ENCODE measurements around the gene NKTR. TPM values are rescaled to one million over a fixed set of nuclear protein-coding genes. Genes with fewer than 3 reads are reported as not detected.

NKTR gene
- total RNA-seq, 4 donors from 2014 or later, result 47.7 to 328 (median 66.8) TPM

DNA sequence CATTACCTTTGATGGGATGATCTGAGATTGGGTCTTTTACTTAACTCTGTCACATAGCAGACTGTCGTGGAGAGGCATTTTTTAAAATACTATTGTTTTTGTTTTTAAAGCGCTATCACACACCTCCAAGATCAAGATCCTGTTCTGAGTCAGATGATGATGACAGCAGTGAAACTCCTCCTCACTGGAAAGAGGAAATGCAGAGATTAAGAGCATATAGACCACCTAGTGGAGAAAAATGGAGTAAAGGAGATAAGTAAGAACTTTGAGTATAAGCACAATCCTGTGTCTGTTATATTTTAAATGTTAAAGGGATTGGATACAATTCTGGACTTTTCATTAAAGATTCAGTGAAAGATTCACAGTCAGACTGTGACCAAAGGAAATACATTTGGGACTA is 34.6 kb downstream of the NKTR start:
- no peaks in the 10 kb centered on the region for H3K9me3 ChIP-seq
- TF ChIP-seq POLR2AphosphoS5 (IDR thresholded peaks at IDR 0.05) (no peak), EP300 (IDR thresholded peaks at IDR 0.05) (no peak), POLR2A (IDR thresholded peaks at IDR 0.05) (no peak)
- TF ChIP-seq, protein P1, sequence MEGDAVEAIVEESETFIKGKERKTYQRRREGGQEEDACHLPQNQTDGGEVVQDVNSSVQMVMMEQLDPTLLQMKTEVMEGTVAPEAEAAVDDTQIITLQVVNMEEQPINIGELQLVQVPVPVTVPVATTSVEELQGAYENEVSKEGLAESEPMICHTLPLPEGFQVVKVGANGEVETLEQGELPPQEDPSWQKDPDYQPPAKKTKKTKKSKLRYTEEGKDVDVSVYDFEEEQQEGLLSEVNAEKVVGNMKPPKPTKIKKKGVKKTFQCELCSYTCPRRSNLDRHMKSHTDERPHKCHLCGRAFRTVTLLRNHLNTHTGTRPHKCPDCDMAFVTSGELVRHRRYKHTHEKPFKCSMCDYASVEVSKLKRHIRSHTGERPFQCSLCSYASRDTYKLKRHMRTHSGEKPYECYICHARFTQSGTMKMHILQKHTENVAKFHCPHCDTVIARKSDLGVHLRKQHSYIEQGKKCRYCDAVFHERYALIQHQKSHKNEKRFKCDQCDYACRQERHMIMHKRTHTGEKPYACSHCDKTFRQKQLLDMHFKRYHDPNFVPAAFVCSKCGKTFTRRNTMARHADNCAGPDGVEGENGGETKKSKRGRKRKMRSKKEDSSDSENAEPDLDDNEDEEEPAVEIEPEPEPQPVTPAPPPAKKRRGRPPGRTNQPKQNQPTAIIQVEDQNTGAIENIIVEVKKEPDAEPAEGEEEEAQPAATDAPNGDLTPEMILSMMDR (IDR thresholded peaks at IDR 0.05), result no peak
- H3K27me3 ChIP-seq, result no peaks in the 10 kb centered on the region
- H3K36me3 ChIP-seq, result peaks cover 97% of the 10 kb centered on the region
- 84% methylated on average over 2 of the region's 2 CpGs for WGBS
- DNase-seq (ENCODE audit: low spot score in 2 of 2), result no peak
- H3K4me1 ChIP-seq, result no peaks in the 10 kb centered on the region
- H3K27ac ChIP-seq, result no peak overlapping the region
- no peak overlapping the region for H3K4me3 ChIP-seq

DNA sequence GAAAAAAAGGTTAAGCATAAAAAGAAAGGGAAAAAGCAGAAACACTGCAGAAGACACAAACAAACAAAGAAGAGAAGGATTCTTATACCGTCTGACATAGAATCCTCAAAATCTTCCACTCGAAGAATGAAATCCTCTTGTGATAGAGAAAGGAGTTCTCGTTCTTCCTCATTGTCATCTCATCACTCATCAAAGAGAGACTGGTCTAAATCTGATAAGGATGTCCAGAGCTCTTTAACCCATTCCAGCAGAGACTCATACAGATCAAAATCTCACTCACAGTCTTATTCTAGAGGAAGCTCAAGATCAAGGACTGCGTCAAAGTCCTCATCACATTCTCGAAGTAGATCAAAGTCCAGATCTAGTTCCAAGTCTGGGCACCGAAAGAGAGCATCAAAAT is 36.5 kb downstream of the NKTR start:
- TF ChIP-seq EP300 (IDR thresholded peaks at IDR 0.05) (no peak), POLR2AphosphoS5 (IDR thresholded peaks at IDR 0.05) (no peak), POLR2A (IDR thresholded peaks at IDR 0.05) (no peak)
- TF ChIP-seq, protein P1 (IDR thresholded peaks at IDR 0.05), result no peak
- Histone ChIP-seq H3K36me3 (peaks cover 93% of the 10 kb centered on the region), H3K27ac (no peak overlapping the region), H3K4me1 (no peaks in the 10 kb centered on the region), H3K9me3 (no peaks in the 10 kb centered on the region), H3K4me3 (no peak overlapping the region), H3K27me3 (no peaks in the 10 kb centered on the region)
- 88% methylated on average over 6 of the region's 6 CpGs for WGBS
- no peak for DNase-seq (ENCODE audit: low spot score in 2 of 2)

DNA sequence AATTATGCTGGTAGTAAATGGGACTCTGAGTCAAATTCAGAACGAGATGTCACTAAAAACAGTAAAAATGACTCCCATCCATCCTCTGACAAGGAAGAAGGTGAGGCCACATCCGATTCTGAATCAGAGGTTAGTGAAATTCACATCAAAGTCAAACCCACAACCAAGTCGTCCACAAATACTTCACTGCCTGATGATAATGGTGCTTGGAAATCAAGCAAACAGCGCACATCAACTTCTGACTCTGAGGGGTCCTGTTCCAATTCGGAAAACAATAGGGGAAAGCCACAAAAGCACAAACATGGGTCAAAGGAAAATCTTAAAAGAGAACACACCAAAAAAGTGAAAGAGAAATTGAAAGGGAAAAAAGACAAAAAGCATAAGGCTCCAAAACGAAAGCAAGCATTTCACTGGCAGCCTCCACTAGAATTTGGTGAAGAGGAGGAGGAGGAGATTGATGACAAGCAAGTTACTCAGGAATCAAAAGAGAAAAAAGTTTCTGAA is 37.9 kb downstream of the NKTR start:
- TF ChIP-seq POLR2A (IDR thresholded peaks at IDR 0.05) (no peak), POLR2AphosphoS5 (IDR thresholded peaks at IDR 0.05) (no peak), EP300 (IDR thresholded peaks at IDR 0.05) (no peak)
- TF ChIP-seq, protein P1 (IDR thresholded peaks at IDR 0.05), result no peak
- Histone ChIP-seq H3K4me3 (no peak overlapping the region), H3K36me3 (peaks cover 93% of the 10 kb centered on the region), H3K9me3 (no peaks in the 10 kb centered on the region), H3K27me3 (no peaks in the 10 kb centered on the region), H3K4me1 (no peaks in the 10 kb centered on the region), H3K27ac (no peak overlapping the region)
- WGBS, result 76% methylated on average over 6 of the region's 6 CpGs
- no peak for DNase-seq (ENCODE audit: low spot score in 2 of 2)

DNA sequence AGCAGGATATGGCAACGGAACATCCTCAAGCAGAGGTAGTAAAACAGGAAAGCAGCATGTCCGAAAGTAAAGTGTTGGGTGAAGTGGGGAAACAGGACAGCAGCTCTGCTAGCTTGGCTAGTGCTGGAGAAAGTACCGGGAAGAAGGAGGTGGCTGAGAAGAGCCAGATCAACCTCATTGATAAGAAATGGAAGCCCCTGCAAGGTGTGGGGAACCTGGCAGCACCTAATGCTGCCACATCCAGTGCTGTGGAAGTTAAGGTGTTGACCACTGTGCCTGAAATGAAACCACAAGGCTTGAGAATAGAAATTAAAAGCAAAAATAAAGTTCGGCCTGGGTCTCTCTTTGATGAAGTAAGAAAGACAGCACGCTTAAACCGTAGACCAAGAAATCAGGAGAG is 38.7 kb downstream of the NKTR start:
- Histone ChIP-seq H3K27me3 (no peaks in the 10 kb centered on the region), H3K9me3 (no peaks in the 10 kb centered on the region), H3K27ac (no peak overlapping the region), H3K4me1 (no peaks in the 10 kb centered on the region), H3K36me3 (peaks cover 94% of the 10 kb centered on the region), H3K4me3 (no peak overlapping the region)
- DNase-seq (ENCODE audit: low spot score in 2 of 2), result no peak
- 86% methylated on average over 6 of the region's 6 CpGs for WGBS
- TF ChIP-seq, protein P1 (IDR thresholded peaks at IDR 0.05), result no peak
- TF ChIP-seq EP300 (IDR thresholded peaks at IDR 0.05), result no peak
- TF ChIP-seq POLR2A (IDR thresholded peaks at IDR 0.05), result no peak
- no peak for TF ChIP-seq POLR2AphosphoS5 (IDR thresholded peaks at IDR 0.05)

DNA sequence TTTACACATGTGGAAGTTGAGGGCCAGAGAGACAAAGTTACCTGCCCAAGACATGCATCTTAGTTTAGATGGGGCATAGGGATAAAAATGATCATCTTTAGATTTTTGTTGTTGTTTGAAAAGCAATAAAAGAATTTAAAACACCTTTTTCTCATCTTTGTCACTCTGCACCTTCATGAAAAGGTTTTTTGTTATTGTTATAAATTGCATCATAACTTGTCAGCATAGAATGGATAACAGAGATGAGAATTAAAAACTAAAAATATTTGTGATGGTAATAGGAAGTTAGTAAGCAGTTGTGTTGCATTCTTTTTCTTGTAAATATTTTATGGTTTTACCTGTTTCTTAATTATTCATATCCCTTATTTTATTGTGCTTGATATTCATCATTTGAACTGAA is 39.6 kb downstream of the NKTR start:
- Histone ChIP-seq H3K36me3 (peaks cover 94% of the 10 kb centered on the region), H3K4me1 (no peaks in the 10 kb centered on the region), H3K27me3 (no peaks in the 10 kb centered on the region), H3K4me3 (no peak overlapping the region), H3K27ac (no peak overlapping the region), H3K9me3 (no peaks in the 10 kb centered on the region)
- no peak for TF ChIP-seq POLR2AphosphoS5 (IDR thresholded peaks at IDR 0.05)
- TF ChIP-seq POLR2A (IDR thresholded peaks at IDR 0.05), result no peak
- TF ChIP-seq, protein P1 (IDR thresholded peaks at IDR 0.05), result no peak
- no peak for TF ChIP-seq EP300 (IDR thresholded peaks at IDR 0.05)
- DNase-seq (ENCODE audit: low spot score in 2 of 2), result no peak

Measured in suprapubic skin (tissue), 4 donors.